HG03066 (cell line): ENCODE results near the gene PLCL1.
"Not testable (repeated sequence)": the region's sequence is repeated elsewhere in the genome, so short reads cannot be mapped to it uniquely, and the experiment has no call there.

ENCODE experiments used
- ATAC-seq: cut with Tn5 transposase; IDR thresholded peaks from one replicate; pipeline ENCODE4 v1.9.1; 2021; ENCODE audit warnings: low read depth; ENCODE audit not compliant: unreplicated experiment

PLCL1 gene

DNA sequence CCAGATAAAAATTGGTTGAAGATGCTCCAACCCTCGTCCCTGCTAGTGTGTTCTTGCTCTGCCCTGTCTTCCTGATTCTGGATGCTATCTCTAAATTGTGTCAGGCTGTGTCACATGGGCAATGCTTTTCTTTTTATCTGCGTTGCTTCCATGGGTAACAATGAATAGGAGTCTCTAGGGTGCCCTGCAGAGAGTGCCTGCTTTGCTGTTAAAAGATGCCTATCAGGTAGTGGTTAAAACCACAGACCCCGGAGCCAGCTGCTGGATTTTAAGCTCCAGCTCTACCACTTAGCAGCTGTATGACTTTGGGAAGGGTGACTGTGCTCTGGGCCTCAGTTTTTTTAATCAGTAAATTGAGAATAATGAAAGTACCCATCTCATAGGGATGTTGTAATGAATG lies 340.3 kb downstream of the PLCL1 start:
- no peak for ATAC-seq

DNA sequence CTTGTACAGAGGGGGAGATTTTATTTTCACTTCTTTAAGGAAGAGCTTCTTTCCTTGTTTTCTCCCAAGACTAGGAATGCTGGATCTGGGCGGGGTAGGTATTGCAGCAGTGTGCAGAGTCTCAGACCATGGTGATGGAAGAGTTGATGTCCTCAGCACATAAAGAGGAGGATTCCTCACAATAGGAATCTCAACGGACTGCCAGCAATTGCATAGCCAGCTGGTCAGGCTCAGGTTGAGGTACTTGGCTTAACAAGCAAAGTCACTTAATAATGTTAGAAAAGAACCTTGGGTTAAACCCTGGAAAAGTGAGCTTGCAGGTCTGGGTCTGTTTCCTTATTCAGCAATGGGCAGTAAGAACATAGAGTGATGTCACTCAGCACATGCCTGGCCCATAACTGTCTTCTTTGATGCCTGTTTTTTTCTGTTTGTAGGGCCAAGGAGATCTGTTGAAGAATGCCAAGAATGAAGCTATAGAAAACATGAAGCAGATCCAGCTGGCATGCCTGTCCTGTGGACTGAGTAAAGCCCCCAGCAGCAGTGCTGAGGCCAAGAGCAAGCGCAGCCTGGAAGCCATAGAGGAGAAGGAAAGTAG lies 342.1 kb downstream of the PLCL1 start:
- ATAC-seq: no peak

DNA sequence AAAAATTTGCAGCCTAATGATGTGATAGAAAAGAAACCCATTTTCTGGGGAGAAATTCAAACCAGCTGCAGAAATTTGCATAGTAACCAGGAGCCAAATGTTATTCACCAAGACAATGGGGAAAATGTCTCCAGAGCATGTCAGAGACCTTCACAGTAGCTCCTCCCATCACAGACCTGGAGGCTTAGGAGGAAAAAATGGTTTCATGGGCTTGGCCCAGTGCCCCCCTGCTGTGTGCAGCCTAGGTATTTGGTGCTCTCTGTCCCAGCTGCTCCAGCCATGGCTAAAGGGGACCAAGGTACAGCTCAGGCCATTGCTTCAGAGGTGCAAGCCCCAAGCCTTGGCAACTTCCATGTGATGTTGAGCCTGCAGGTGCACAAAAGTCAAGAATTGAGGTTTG lies 352.9 kb downstream of the PLCL1 start:
- ATAC-seq: no peak

DNA sequence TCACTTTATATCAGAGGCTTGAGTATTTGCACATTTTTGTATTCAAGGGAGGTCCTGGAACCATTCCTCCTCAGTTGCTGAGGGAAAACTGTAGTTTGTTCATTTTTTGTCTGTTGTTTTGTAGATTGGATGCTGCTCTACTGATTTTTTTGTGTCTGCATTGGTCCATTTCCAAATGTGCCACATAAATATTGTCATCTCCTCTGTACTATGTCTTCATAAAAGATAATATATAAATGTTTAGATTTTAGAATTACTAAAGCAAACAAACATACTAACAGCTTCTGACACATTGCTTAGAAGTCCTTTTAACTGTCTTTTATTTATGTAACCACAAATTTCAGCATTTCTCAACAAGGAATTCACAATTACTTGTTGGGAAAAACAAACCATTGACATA lies 356.8 kb downstream of the PLCL1 start:
- no peak for ATAC-seq

DNA sequence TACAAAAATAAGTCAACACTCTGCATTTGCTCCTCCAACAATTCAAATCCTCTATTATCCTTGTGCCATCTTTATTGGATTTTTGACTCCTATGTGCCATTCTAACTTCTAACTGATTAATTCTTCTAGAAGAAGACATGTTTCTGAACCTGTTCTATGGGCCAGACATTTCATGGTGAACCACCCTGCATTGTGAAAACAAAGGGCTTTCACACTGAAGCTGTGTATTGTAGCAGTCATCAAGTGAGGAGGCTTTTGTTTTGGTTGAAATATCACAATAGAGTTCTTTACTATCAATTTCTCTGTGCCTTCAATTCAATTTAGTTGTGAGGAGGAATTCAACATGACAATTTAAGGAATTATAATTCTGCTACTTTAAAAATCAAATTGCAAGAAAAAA lies 357.9 kb downstream of the PLCL1 start:
- no peak for ATAC-seq

DNA sequence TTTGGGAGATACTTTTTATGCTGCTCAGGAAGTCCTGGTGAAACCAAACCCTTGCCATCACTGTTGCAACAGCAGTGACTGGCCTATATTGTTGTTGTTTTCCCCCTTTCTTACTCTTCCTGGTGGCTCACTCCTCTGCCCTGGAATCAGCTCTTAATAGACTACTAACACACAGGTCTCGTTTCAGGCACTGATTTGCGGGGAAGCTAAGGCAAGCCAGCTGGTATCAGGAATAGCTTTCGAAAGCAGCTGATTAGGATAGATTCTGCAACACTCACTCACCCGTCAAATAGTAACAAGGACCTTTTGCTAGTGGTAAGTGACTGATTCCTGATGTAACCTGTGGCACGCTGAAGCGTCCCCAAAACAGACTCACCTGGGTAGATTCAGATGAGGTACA lies 360.4 kb downstream of the PLCL1 start:
- no peak for ATAC-seq

DNA sequence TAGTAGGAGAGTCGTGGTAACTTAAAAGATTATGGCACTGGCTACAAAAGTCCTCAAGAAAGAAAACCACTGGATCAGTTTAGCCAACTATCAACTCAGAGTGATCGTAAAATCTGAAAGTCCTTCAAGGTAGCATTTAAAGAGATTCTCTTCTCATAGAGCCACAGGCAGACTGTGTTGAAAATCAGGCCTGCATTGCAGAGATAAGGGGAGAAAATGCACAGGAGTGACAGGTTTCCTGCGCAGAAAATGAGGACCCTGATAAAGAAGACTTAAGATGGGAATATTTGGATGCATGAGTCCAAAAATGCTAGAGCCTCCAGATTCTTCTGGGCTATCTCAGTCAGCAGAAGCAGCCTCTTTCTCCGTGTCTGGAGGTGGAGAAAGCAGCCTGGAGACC lies 360.9 kb downstream of the PLCL1 start:
- no peak for ATAC-seq

DNA sequence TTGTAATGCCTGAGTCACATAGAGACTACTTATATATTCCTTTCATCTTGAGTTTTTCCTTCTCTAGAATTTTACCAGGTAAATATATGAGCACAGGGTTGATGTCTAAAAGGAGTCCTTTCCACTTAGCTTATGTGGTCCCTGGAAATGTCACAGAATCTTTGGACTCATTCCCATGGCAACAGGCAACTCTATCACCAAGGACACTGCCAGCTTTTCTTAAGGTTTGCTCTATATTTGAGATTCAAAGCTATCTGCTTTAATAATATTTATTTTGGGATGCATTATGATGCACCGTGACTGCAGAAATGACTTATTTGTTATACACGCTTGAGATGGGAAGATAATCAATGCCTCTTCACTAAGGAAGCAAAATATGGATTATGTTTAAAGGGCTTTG lies 363.0 kb downstream of the PLCL1 start:
- ATAC-seq: no peak

DNA sequence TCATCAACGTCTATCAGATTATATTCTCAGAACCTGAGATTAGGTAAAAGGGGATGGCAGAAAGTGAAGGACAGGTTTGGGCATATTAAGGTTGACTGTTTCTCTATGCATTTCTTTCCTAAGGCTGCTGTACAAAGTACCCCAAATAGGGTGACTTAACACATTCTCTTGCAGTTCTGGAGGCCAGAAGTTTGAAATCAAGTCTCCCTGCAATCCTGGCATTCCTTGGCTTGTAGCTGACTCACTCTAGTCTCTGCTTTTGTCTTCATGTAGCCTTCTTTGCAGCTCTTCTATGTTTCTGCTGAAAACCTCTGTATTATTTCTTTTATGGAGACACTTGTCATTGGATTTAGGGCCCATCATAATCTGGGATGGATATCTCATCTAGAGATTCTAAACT lies 364.3 kb downstream of the PLCL1 start:
- ATAC-seq: no peak

DNA sequence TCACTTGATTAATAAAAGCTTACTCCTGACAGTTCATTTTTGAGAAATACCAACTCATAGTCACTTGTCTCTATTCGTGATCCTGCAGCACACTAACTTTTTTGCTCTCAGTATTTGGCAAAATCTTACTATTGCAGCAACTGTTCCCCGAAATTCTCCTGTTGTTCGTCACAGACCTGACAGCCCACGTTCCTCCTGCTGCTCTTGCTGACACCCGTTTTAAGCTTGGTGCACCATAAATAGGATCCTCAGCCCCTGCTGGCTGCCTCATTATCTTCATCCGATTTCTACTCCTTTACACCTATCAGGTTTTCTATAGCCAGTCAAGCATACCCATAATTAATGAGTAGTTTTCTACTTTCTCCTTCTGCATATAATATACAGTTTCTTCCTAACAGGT lies 368.8 kb downstream of the PLCL1 start:
- ATAC-seq: no peak

DNA sequence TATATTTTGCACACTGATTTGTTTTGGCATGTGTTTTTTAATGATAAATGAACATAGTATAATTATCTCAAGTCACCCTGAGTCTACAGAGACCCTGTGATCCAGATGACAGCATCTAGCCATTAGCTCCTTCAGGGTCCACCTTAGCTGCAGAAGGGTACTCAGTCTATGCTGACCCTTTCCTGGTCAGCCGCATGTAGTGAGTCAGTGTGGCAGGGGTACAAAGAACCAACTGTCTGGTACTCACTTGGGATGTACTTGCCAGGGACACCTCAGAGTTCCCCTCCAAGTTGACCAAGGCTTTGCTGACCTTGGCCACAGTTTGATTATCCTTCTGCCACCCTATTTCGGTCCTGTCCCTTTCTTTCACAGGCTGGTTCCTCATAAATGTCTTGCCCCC lies 369.5 kb downstream of the PLCL1 start:
- no peak for ATAC-seq

DNA sequence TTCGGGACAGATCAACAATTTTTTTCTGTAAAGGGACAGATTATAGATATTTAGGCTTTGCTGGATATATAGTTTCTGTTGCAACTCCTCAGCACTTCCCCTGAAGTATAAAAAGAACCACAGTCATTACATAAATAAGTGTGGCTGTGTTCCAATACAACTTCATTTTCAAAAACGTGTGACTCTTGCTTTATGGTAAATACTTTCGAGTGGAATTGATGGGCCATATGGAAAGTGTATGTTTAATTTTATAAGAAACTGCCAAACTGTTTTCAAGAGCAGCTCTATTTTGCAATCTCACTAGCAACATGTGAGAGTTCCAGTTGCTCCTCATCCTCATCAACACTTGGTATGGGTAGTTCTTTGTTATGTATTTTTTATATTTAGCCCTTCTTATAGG lies 370.9 kb downstream of the PLCL1 start:
- ATAC-seq: no peak

DNA sequence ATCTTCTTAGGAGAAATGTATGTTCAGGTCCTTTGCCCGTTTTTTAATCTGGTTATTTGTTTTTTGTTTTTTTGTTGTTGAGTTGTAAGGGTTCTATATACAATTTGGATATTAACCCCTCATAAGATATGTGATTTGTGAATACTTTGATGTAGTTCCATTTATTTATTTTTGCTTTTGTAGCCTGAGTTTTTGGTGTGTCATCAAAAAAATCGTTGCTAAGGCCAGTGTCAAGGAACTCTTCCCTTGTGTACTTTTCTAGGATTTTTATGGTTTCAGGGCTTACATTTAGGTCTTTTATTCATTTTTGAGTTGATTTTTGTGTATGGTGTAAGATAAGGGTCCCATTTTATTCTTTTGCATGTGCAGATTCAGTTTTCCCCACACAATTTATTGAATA lies 372.6 kb downstream of the PLCL1 start:
- ATAC-seq: no peak

DNA sequence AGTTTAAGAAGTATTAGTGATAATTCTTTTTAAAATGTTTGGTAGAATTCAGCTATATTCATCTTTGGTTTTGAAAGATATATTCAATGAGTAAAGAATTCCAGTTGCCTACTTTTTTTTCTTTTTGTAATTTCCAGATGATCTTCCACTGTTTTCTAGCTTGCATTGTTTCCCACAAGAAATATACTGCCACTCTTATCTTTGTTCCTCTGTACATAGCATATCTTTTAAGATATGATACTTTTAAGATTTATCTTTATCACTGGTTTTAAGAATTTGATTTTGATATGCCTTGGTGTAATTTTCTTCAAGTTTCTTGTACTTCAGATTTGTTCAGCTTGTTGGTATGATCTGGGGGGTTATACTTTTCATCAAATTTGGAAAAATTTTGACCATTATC lies 374.4 kb downstream of the PLCL1 start:
- ATAC-seq: no peak

DNA sequence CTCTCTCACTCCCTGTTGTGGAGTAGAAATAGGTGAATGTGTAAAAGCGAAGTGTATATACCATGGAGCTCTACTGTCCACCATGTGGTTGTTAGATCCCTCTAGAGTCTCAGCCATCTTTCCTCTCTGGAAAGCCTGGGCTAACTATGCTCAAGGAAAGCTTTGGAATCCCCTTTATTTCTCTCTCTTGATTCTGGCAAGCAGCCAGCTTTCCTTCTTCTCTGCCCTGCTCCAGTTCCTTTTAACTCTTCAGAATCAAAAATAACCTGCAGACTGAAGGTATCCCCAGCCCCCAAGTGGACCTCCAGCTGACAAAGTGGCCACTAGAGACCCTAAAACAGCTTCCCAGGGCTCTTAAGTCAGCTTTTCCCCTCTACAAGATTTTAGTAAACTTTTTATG lies 381.9 kb downstream of the PLCL1 start:
- no peak for ATAC-seq

DNA sequence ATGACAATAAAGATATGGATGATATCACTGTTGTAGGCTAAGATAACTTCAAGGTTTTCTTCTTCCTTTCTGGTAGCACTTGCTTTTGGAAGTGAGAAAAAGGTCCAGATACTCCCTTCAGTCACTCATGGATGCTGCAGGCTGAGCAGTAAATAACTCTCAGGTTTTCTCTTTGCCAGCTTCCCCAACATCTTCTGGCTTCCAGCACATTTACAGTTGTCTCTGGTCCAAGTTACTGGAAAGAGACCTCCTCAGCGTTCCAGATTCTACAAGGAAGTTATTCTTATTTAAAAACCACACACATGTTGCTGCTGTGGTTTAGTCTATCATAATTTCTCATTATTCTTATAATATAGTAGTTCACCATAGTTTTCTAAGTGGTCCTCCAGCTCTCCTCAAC lies 383.4 kb downstream of the PLCL1 start:
- no peak for ATAC-seq

DNA sequence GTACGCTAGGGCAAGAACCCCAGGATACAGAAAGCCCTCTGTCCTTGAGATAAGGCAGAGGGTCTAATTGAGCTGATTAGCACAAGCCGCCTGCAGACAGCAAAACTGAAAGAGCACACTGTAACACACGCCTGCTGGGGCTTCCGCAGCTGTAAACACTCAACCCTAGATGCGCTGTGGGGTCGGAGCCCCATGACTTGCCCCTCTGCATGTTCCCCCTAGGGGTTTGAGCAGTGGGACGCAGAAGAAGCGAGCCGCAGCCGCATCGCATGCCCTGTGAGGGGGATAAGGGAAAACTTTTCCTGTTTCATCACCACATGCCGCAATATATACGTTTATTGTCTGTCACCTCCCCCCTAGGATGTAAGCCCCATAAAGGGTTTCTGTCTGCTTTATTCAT lies 384.6 kb downstream of the PLCL1 start:
- no peak for ATAC-seq

DNA sequence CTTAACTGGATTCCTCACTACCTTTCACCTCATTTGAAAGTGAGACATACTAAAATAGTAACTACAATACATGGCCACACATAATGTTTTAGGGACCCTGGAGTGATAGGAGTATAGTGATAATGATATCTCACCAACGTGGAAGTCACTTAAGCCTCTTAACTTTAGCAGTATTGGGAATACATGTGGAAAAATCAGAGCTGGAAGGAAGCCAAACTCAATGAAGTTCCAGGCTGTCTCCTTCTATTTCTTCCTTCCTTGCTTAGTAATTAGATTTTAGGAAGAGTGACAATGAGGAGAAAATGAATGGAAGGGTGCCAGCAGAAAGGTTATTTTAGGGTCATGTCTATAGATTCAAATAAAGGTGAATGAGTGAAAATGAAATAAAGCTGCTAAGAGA lies 387.3 kb downstream of the PLCL1 start:
- no peak for ATAC-seq

DNA sequence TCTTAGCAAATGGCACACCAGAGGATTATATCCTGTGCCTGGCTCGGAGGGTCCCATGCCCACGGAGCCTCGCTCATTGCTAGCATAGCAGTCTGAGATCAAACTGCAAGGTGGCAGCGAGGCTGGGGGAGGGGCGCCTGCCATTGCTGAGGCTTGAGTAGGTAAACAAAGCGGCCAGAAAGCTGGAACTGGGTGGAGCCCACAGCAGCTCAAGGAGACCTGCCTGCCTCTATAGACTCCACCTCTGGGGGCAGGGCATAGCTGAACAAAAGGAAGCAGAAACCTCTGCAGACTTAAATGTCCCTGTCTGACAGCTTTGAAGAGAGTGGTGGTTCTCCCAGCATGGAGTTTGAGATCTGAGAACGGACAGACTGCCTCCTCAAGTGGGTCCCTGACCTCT lies 392.2 kb downstream of the PLCL1 start:
- ATAC-seq: not testable (repeated sequence)
